SU-DHL-6 (cell line): ENCODE results near the gene PPP2R3A.

Source experiments
- H2AFZ ChIP-seq: fragments of 200-600 bp; sonication (generic); 2 replicates; pipeline ENCODE4 v1.6.1; 2014; ENCODE audit warnings: low read depth, mild to moderate bottlenecking, moderate library complexity, mixed read lengths, antibody characterized with exemption, low read length; ENCODE audit not compliant: severe bottlenecking
- H3F3A ChIP-seq: fragments of 200-600 bp; shearing (Covaris generic); 2 replicates; pipeline ENCODE4 v1.6.0; 2016; ENCODE audit warnings: antibody characterized with exemption, mild to moderate bottlenecking; ENCODE audit not compliant: insufficient read depth
- H3K27ac ChIP-seq: fragments of 200-600 bp; sonication (generic); 2 replicates; pipeline ENCODE4 v1.5.1; 2016; ENCODE audit warnings: low read depth, mild to moderate bottlenecking, low read length, moderate library complexity, mixed read lengths
- H3K27me3 ChIP-seq: fragments of 200-600 bp; sonication (generic), shearing (Covaris generic); 2 replicates; pipeline ENCODE4 v1.6.0; 2014; ENCODE audit warnings: mild to moderate bottlenecking, low read length
- H3K36me3 ChIP-seq: fragments of 200-600 bp; sonication (generic); 2 replicates; pipeline ENCODE4 v1.6.1; 2014; ENCODE audit warnings: mild to moderate bottlenecking, low read length, mixed read lengths
- H3K4me2 ChIP-seq: fragments of 300-600, 200-600 bp; shearing (Covaris generic), sonication (generic); 2 replicates; pipeline ENCODE4 v1.6.0; 2014; ENCODE audit warnings: low read length, low read depth, mild to moderate bottlenecking; ENCODE audit not compliant: poor library complexity, severe bottlenecking
- H3K4me3 ChIP-seq: fragments of 200-600 bp; sonication (generic); 2 replicates; pipeline ENCODE4 v1.5.1; 2014; ENCODE audit warnings: antibody characterized with exemption, low read length, mild to moderate bottlenecking, mixed read lengths; ENCODE audit not compliant: insufficient read depth, poor library complexity, severe bottlenecking
- H3K79me2 ChIP-seq: fragments of 200-600 bp; sonication (generic); 2 replicates; pipeline ENCODE4 v1.6.1; 2014; ENCODE audit warnings: mild to moderate bottlenecking, low read length, moderate library complexity; ENCODE audit not compliant: insufficient read depth
- H3K9ac ChIP-seq: fragments of 200-600 bp; sonication (generic); 2 replicates; pipeline ENCODE4 v1.7.0; 2014; ENCODE audit warnings: mild to moderate bottlenecking, low read length
- H3K9me2 ChIP-seq: fragments of 200-600 bp; sonication (generic); replicated peaks from 2 replicates; pipeline ENCODE4 v1.6.1; 2014; ENCODE audit warnings: low read length; ENCODE audit not compliant: insufficient read depth
- H3K9me3 ChIP-seq: fragments of 200-600 bp; sonication (generic); 2 replicates; pipeline ENCODE4 v1.6.1; 2014; ENCODE audit warnings: low read length, mixed read lengths; ENCODE audit not compliant: insufficient read depth
- H4K20me1 ChIP-seq: fragments of 200-600 bp; sonication (generic); 2 replicates; pipeline ENCODE4 v1.6.1; 2014; ENCODE audit warnings: low read depth, mild to moderate bottlenecking, antibody characterized with exemption, low read length, moderate library complexity, mixed read lengths
- CTCF ChIP-seq: fragments of 200-600 bp; sonication (generic); IDR thresholded peaks from one replicate; pipeline ENCODE4 v1.5.1; 2017; ENCODE audit warnings: antibody characterized with exemption, mild to moderate bottlenecking, low read length, moderate library complexity; ENCODE audit not compliant: insufficient read depth, poor library complexity, severe bottlenecking
- EZH2phosphoT487 ChIP-seq: fragments of 200-600 bp; sonication (generic), shearing (Covaris generic); conservative IDR thresholded peaks from 2 replicates; pipeline ENCODE4 v1.6.1; 2018; ENCODE audit warnings: mild to moderate bottlenecking, antibody characterized with exemption, low read length, moderate library complexity, mixed read lengths

The PPP2R3A gene

DNA sequence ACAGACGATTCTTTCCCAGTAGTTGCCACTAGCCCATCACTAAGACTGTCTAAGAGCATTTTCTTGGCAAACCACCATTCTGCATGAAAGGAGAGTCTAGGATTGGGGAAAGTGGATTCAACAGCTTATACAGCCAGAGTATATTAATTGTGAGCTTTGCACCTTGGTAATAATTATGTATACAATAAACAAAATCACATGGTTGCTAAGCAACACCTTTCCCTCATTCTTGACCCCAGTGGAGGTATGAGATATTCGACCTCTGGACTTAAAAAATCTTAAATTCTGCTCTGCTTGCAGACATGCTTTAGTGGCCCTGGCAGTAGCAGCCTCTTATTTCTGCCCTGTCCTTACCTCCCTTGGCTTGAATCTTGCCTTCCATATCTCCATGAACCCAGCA, 73.1 kb downstream of the PPP2R3A start:
- no peaks in the 10 kb centered on the region for H3K79me2 ChIP-seq
- H3K36me3 ChIP-seq, result no peaks in the 10 kb centered on the region
- H3K4me3 ChIP-seq, result no peak overlapping the region
- H3F3A ChIP-seq, result no peaks in the 10 kb centered on the region
- H2AFZ ChIP-seq, result no peak overlapping the region
- TF ChIP-seq EZH2phosphoT487 (no peak), CTCF (no peak)
- no peaks in the 10 kb centered on the region for H3K9me2 ChIP-seq
- no peak overlapping the region for H3K27ac ChIP-seq
- no peak overlapping the region for H3K4me2 ChIP-seq
- no peaks in the 10 kb centered on the region for H3K27me3 ChIP-seq
- no peak overlapping the region for H3K9ac ChIP-seq
- no peaks in the 10 kb centered on the region for H4K20me1 ChIP-seq
- H3K9me3 ChIP-seq, result no peaks in the 10 kb centered on the region

GRCh38 chr3:136042608-136043221, 77.2 kb downstream of the PPP2R3A start:
- Histone ChIP-seq H3K9me3 (no peaks in the 10 kb centered on the region), H3K4me3 (no peak overlapping the region), H3K27ac (no peak overlapping the region), H3K9ac (no peak overlapping the region), H3K4me2 (no peak overlapping the region), H2AFZ (no peak overlapping the region), H3F3A (no peaks in the 10 kb centered on the region), H3K36me3 (no peaks in the 10 kb centered on the region), H4K20me1 (no peaks in the 10 kb centered on the region), H3K79me2 (no peaks in the 10 kb centered on the region), H3K9me2 (no peaks in the 10 kb centered on the region), H3K27me3 (no peaks in the 10 kb centered on the region)
- no peak for TF ChIP-seq EZH2phosphoT487
- TF ChIP-seq CTCF, result peak; percentile 56

DNA sequence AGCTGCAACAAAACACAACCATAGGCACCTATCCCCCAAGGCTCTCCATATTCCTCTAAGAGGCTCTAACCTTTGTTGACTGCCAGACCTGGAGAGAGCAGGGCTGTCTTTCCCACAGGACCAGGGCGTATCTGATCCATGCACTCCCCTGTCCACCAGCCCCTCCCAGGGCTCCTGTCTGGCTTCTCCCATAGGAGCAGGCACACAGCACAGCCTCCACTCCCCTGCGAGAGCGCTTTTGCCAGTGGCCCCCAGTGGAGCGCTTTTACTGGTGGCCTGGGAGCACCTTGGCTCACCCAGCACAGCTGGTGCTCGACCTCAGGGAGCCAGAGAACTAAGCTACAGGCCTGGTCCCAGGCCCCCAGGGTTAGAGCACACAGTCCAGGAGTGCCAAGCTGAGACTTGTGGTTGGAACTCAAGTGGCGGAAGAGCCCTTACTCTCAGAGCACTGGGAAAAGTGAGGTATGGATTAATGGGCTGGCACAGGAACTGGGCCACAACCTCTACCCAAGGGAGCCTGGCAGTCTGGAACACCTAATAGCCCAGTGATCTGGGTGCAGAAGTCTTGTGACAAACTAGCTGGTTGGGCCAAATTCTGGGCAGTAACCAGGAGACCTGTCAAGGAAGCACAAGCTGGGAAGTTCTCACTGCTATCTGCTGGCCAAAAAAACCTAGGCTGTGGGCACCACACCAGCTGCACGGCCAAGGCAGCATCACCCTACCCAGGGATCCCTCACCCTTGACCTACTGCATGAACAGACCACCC, 79.6 kb downstream of the PPP2R3A start:
- no peaks in the 10 kb centered on the region for H3K27me3 ChIP-seq
- no peaks in the 10 kb centered on the region for H3K9me3 ChIP-seq
- H3K4me2 ChIP-seq, result no peak overlapping the region
- no peaks in the 10 kb centered on the region for H3K79me2 ChIP-seq
- H3K27ac ChIP-seq, result no peak overlapping the region
- H3K9me2 ChIP-seq, result no peaks in the 10 kb centered on the region
- no peaks in the 10 kb centered on the region for H3F3A ChIP-seq
- H4K20me1 ChIP-seq, result no peaks in the 10 kb centered on the region
- no peaks in the 10 kb centered on the region for H3K36me3 ChIP-seq
- H2AFZ ChIP-seq, result no peak overlapping the region
- no peak overlapping the region for H3K4me3 ChIP-seq
- H3K9ac ChIP-seq, result no peak overlapping the region
- TF ChIP-seq CTCF (no peak), EZH2phosphoT487 (no peak)
